ENCODE results near the gene ZDHHC19. TPM values are rescaled to one million over a fixed set of nuclear protein-coding genes. Genes with fewer than 3 reads are reported as not detected.
"Not testable (repeated sequence)": the region's sequence is repeated elsewhere in the genome, so short reads cannot be mapped to it uniquely, and the experiment has no call there.

The ZDHHC19 gene
- total RNA-seq, 2 donors from 2014 or later: 0.52 to 2.1 TPM

- not testable (repeated sequence) for DNase-seq (ENCODE audit: low spot score)
- intact Hi-C loops (cut with DNase I): loop anchor here (10.0 kb wide), 2 partner anchors 140 to 570 kb away; partner anchors contain the start of gene PAK2 (in 1 of the 2)
Measured at GRCh38 chr3:196165006-196165575, 46.1 kb downstream of the ZDHHC19 start.

GRCh38 chr3:196164576-196164975 is 46.6 kb downstream of the ZDHHC19 start:
- DNase-seq (ENCODE audit: low spot score): no peak
- intact Hi-C loops (cut with DNase I): loop anchor here (10.0 kb wide), 2 partner anchors 140 to 570 kb away; partner anchors contain the start of gene PAK2 (in 1 of the 2)

- peak; percentile 55 for DNase-seq (ENCODE audit: low spot score)
- intact Hi-C loops (cut with DNase I): loop anchor here (10.0 kb wide), 2 partner anchors 139 to 571 kb away; partner anchors contain the start of gene PAK2 (in 1 of the 2)
Measured at GRCh38 chr3:196163666-196164493, 47.3 kb downstream of the ZDHHC19 start.

- intact Hi-C loops (cut with DNase I): loop anchor here (10.0 kb wide), 2 partner anchors 138 to 572 kb away; partner anchors contain the start of gene PAK2 (in 1 of the 2)
- DNase-seq (ENCODE audit: low spot score): peak; percentile 41
Measured at GRCh38 chr3:196163212-196163611, 48.0 kb downstream of the ZDHHC19 start.

- intact Hi-C loops (cut with DNase I): loop anchor here (10.0 kb wide), 2 partner anchors 138 to 572 kb away; partner anchors contain the start of gene PAK2 (in 1 of the 2)
- DNase-seq (ENCODE audit: low spot score): peak; percentile 29
Measured at GRCh38 chr3:196162679-196163078, 48.5 kb downstream of the ZDHHC19 start.

GRCh38 chr3:196159952-196160804 is 51.0 kb downstream of the ZDHHC19 start:
- DNase-seq (ENCODE audit: low spot score): no peak
- intact Hi-C loops (cut with DNase I): loop anchor here (10.0 kb wide), 2 partner anchors 135 to 575 kb away; partner anchors contain the start of gene PAK2 (in 1 of the 2)

GRCh38 chr3:196159526-196159925 is 51.7 kb downstream of the ZDHHC19 start:
- intact Hi-C loops (cut with DNase I): no loop called here
- no peak for DNase-seq (ENCODE audit: low spot score)

- no peak for DNase-seq (ENCODE audit: low spot score)
- intact Hi-C loops (cut with DNase I): no loop called here
Measured at GRCh38 chr3:196156160-196156559, 55.0 kb downstream of the ZDHHC19 start.

- DNase-seq (ENCODE audit: low spot score): no peak
Measured at GRCh38 chr3:196150481-196150880, 60.7 kb downstream of the ZDHHC19 start.

GRCh38 chr3:196149831-196150301 is 61.3 kb downstream of the ZDHHC19 start:
- intact Hi-C loops (cut with DNase I): no loop called here

More at GRCh38 chr3:196150481-196150880, 60.7 kb downstream of the ZDHHC19 start:
- intact Hi-C loops (cut with DNase I): no loop called here

GRCh38 chr3:196149375-196149774 is 61.8 kb downstream of the ZDHHC19 start:
- intact Hi-C loops (cut with DNase I): no loop called here

More at GRCh38 chr3:196149831-196150301, 61.3 kb downstream of the ZDHHC19 start:
- DNase-seq (ENCODE audit: low spot score): no peak

More at GRCh38 chr3:196149375-196149774, 61.8 kb downstream of the ZDHHC19 start:
- no peak for DNase-seq (ENCODE audit: low spot score)

Other genes with a start within 250 kb of the ZDHHC19 start
- 100 to 1,000 TPM in 1 of 2 donors, 10 to 100 TPM in 1; 73.4 to 132 TPM for gene TFRC, start 129.3 kb downstream of the ZDHHC19 start, total RNA-seq
- gene SLC51A, start 5.1 kb upstream of the ZDHHC19 start, total RNA-seq: not detected
- 10 to 100 TPM; 62.9 to 64.9 TPM for gene PCYT1A, start 76.3 kb upstream of the ZDHHC19 start, total RNA-seq
- gene DYNLT2B, start 106.8 kb upstream of the ZDHHC19 start, total RNA-seq: 1 to 10 TPM; 2.8 to 3.8 TPM
- gene TM4SF19, start 127.0 kb upstream of the ZDHHC19 start, total RNA-seq: not detected
- 10 to 100 TPM; 41.5 to 42.8 TPM for gene UBXN7, start 221.0 kb upstream of the ZDHHC19 start, total RNA-seq

Data from posterior vena cava (tissue), 2 donors.